ENCODE data around the gene EFNB1.
A peak's percentile ranks its signal among the peaks of the same experiment; 100 is the strongest.

GRCh38 chrX:68807818-68808217, 21.0 kb upstream of the EFNB1 start:
- TF ChIP-seq CTCF (IDR thresholded peaks at IDR 0.05 in 2 of 3, conservative IDR thresholded peaks at IDR 0.05 in 1 of 3; ENCODE audit: control insufficient read depth in 2 of 3, extremely low read depth in 1 of 3, insufficient read depth in 1 of 3, low read depth in 3 of 3, low read length in 3 of 3), result peak; percentile 1 to 32 (median 28); a peak in 3 of 6 replicates
- TF ChIP-seq EP300 (IDR thresholded peaks at IDR 0.05; ENCODE audit: borderline replicate concordance in 1 of 2, control insufficient read depth in 1 of 2, low read depth in 2 of 2, low read length in 2 of 2), result no peak
- no peak for TF ChIP-seq SUZ12 (IDR thresholded peaks at IDR 0.05; ENCODE audit: unreplicated experiment)
- TF ChIP-seq MYB (IDR thresholded peaks at IDR 0.05; ENCODE audit: borderline replicate concordance, low read depth, low read length), result no peak
- no peak for TF ChIP-seq CHD1 (IDR thresholded peaks at IDR 0.05; ENCODE audit: low read depth, low read length)
- TF ChIP-seq MYC (IDR thresholded peaks at IDR 0.05; ENCODE audit: insufficient read depth, insufficient read length, insufficient replicate concordance, low read length, severe bottlenecking), result no peak
- TF ChIP-seq POLR2A (IDR thresholded peaks at IDR 0.05; ENCODE audit: low read depth, low read length), result no peak
- no peak for TF ChIP-seq PKNOX1 (IDR thresholded peaks at IDR 0.05)
- no peak for TF ChIP-seq USF1 (IDR thresholded peaks at IDR 0.05; ENCODE audit: borderline replicate concordance, extremely low read length, insufficient read depth, low read depth, low read length)
